GM03348 (cell line): ENCODE data around the gene SMAD2.

Experiments used
- DNase-seq: peaks from one replicate; pipeline ENCODE4 v3.0.0; 2012; ENCODE audit warnings: low spot score

The SMAD2 gene

DNA sequence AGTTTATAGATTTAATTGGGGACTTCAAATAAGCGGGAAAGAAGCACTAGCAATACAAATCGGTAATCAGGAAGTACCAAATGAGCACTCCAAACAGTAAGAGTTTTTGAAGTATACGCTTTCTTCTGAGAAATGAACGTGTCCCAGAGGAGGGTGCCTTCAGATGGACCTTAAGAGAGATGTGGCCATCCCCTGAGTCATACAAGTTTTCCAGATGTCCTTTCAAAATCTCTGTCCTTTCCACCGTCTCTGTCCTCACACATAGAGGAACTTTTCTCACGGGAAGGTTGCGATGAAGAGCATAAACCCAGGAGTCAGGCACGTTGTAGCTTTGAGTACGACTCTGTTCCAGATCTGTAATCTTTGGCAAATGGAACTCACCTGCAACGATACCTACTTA lies 1.7 kb upstream of the SMAD2 start:
- no peak for DNase-seq

DNA sequence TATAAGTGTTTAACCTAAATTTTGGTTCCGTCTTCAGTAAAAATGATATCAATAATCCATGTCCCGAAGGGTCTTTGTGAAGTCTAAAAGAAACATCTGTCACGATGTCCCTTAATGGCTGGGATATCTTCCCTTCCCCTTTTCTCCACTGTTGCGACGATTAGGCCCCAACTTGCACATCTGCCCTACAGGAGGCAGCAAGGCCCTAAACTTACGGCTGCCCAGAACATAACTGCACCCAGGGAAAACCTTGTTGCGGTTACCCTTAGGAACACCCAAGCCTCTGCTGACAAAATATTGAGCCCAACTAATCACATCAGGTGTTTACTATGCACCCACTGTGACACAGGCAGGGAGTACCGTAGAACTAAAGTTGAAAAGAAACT lies 1.3 kb upstream of the SMAD2 start:
- DNase-seq = no peak

DNA sequence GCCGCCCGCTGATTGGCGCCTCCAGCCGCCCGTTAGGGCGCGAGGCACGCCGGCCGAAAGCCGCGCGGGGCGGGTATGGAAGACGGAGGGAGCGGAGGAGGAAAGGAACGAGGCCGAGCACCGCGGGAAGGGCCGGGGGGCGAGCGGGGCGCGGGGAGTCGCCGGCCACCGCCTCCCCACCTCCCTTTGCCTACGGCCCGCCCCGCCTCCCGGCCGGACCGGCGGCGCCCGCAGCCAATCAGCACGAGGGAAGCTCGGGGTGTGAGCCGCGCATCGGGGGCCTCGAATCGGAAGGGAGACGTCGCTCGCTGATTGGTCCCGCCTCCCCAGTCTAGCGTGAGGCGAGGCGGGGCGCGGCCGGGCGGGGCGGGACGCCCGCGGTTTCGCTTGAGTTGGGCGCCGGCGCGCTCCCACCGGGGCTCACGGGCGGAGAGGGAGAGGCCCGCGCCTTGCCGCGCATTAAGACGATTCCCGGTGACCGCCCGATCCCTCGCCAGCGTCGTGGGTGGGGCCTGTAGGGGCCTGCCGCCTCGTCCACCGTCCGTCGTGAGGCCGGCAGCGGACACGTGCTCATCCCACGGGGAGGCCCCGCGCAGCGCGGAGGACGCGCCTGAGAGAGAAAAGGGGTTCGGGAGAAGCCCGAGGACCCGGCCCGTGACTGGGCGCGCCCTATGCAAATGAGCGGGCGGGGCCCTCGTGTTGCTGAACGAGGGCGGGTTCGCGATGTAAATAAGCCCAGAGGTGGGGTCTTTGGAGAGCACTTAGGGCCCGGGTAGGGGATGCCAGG lies 665 bp upstream of the SMAD2 start:
- DNase-seq = peak; percentile 99

- peak; percentile 26 for DNase-seq
These were observed 719 bp downstream of the SMAD2 start for GRCh38 chr18:47929681-47930198.

GRCh38 chr18:47928466-47928865 lies 2.0 kb downstream of the SMAD2 start:
- no peak for DNase-seq

GRCh38 chr18:47926101-47926850 lies 4.2 kb downstream of the SMAD2 start:
- DNase-seq = no peak

GRCh38 chr18:47919916-47920315 lies 10.5 kb downstream of the SMAD2 start:
- DNase-seq = no peak

- DNase-seq = no peak
These were observed 12.4 kb downstream of the SMAD2 start for GRCh38 chr18:47917923-47918610.

DNA sequence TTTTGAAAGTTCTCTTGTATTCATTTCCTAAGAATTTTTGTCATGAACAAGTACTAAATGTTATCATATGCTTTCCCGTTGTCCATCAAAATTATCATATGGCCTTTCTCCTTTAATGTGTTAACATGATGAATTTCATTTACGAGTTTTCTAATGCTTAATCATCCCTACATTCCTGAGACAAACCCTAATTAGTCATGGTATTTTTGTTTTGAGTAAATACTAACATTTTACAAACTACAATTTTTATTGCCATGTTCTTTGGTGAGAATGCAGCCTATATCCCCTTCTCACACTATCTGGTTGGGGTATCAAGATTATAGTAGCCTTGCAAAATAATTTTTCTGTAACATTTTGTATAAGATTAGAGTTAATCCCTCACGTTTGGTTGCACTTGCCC lies 14.5 kb downstream of the SMAD2 start:
- DNase-seq = no peak

DNA sequence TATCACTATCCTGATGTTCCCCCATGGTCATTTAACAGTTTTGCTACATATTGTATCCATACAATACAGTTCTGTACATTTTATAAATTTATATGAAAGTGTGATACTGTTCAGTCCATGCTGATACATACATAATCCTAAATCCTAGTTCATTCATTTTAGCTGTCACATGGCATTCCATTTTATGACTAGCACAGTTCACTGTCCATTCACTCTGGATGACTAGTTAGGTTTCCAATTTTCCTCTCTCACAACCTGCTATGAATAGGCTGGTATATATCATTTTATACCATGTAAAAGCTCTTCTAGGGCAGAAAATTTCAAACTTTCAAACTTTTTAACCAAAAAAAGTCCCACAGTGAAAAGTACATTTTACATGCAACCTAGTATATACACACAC lies 15.2 kb downstream of the SMAD2 start:
- no peak for DNase-seq

- peak; percentile 5 for DNase-seq
These were observed 17.5 kb downstream of the SMAD2 start for GRCh38 chr18:47912794-47913585.

DNA sequence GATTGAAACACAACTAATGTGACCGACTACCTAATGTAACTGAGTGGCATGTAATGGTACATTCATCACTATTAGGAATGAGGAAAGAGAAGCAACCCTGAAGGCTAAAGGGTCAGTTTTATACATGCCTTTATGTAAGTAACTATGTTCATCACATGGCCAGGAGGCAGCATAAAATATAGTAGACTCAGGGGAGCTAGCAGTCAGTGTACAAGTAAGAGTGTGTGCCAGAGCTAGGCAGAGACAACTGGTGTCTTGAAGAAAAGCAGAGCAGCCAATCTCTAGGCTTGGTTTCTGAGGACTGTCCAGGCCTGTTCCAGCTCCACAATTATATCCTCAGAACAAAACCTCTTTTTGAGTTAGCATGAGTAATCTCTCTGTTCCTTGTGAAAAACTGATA lies 18.1 kb downstream of the SMAD2 start:
- peak; percentile 9 for DNase-seq

- no peak for DNase-seq
These were observed 18.6 kb downstream of the SMAD2 start for GRCh38 chr18:47911877-47912276.

- DNase-seq = no peak
These were observed 21.0 kb downstream of the SMAD2 start for GRCh38 chr18:47909484-47909883.

DNA sequence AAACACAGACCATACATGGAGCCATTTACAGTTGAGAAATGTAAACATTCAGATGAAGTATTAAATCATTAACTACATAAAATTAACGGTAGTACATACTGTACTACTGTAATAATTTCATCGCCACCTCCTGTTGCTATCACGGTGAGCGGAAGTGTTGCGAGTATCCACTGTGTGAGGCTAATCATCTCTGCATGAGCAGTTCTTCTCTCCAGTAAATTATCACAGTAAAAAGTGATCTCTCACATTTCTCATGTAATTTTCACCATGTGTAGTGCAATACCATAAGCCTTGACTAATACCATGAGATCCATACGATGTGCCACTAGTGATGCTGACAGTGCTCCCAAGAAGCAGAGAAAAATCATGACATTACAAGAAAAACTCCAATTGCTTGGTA lies 21.9 kb downstream of the SMAD2 start:
- no peak for DNase-seq

DNA sequence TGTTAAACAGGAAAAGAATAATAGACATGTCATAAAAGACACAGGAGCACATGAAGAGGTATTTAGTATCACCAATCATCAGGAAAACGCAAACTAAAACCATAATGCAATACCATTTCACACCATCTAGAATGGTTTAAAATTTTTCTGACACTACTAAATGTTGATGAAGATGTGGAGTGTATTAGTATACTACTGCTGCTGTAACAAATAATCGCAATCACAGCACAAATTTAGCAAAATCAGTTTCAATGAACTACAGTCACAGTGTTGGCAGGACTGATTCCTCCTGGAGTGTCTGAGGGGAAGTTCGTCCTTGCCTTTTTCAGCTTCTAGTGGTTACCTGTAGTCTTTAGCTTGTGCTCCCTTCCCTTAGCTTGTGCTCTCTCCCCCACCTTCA lies 24.1 kb downstream of the SMAD2 start:
- no peak for DNase-seq

GRCh38 chr18:47903809-47904208 lies 26.6 kb downstream of the SMAD2 start:
- DNase-seq = no peak

DNA sequence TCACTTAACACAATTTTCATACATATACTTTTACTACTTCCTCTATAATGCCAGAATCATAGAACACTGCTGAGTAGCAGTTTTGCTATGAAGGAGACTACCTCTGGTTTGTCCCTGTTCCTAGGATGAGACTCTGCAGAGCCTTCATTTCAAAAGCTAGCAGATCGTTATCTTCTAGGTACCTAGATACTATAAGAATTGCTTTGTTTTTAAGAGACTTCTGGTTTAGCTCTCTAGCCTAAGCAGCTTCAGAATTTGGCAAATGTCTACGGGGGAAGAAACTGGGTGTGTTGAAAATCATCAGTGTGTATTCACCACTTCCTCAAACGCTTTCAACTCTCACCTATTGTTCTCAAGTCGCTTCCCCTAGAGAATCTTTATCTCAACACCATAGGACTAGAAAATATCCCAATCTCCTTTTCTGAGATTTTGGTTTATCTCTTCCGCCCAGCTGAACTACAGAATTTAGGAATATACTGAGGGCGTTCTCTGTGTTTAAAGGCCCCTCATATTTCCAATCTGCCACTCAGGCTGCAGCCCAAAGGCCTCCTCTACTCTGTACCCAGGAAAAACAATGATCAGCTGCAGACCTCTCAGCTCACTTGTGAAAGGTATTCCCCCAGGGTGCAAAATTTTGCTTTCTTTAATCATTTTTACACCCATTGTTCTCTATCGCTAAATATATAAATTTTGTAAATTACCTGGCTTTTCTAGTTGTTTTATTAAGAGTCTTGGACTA lies 28.7 kb downstream of the SMAD2 start:
- no peak for DNase-seq

- no peak for DNase-seq
These were observed 31.2 kb downstream of the SMAD2 start for GRCh38 chr18:47899107-47899840.

- DNase-seq = no peak
These were observed 31.8 kb downstream of the SMAD2 start for GRCh38 chr18:47898696-47899095.

- no peak for DNase-seq
These were observed 32.4 kb downstream of the SMAD2 start for GRCh38 chr18:47898055-47898454.
